Parathyroid adenoma (tissue), 2 donors: ENCODE measurements around the gene KCNIP2.

Experiments
- H2AFZ ChIP-seq: fragments of 300-600 bp; sonication (generic); one replicate; pipeline ENCODE4 v1.7.0; 2017; ENCODE audit warnings: antibody characterized with exemption, mild to moderate bottlenecking
- H3K27ac ChIP-seq: fragments of 300-600 bp; sonication (generic); one replicate; pipeline ENCODE4 v1.7.0; 2017
- H3K27me3 ChIP-seq: fragments of 300-600 bp; sonication (generic); one replicate; pipeline ENCODE4 v1.7.0; 2017; ENCODE audit warnings: low read length; ENCODE audit not compliant: control insufficient read depth, insufficient read depth
- H3K36me3 ChIP-seq: fragments of 300-600 bp; sonication (generic); one replicate; pipeline ENCODE4 v1.7.0; 2017; ENCODE audit warnings: low read length; ENCODE audit not compliant: control insufficient read depth, insufficient read depth
- H3K4me1 ChIP-seq: fragments of 300-600 bp; sonication (generic); one replicate; pipeline ENCODE4 v1.7.0; 2017; ENCODE audit warnings: control low read depth
- H3K4me2 ChIP-seq: fragments of 300-600 bp; sonication (generic); one replicate; pipeline ENCODE4 v1.7.0; 2017; ENCODE audit warnings: low read length
- H3K4me3 ChIP-seq: fragments of 300-600 bp; sonication (generic); one replicate; pipeline ENCODE4 v1.7.0; 2017; ENCODE audit warnings: low read depth, low read length
- H3K79me2 ChIP-seq: fragments of 300-600 bp; sonication (generic); one replicate; pipeline ENCODE4 v1.7.0; 2017; ENCODE audit warnings: control low read depth
- H3K9ac ChIP-seq: fragments of 300-600 bp; sonication (generic); one replicate; pipeline ENCODE4 v1.7.0; 2017; ENCODE audit warnings: mild to moderate bottlenecking
- H3K9me3 ChIP-seq: fragments of 300-600 bp; sonication (generic); one replicate; pipeline ENCODE4 v1.7.0; 2017; ENCODE audit warnings: low read length; ENCODE audit not compliant: control insufficient read depth
- CTCF ChIP-seq: fragments of 300-600 bp; sonication (generic); IDR thresholded peaks from one replicate; pipeline ENCODE4 v1.7.0; 2017; ENCODE audit warnings: antibody characterized with exemption, mild to moderate bottlenecking
- donor health status: primary hyperparathyroidism.

KCNIP2 gene

DNA sequence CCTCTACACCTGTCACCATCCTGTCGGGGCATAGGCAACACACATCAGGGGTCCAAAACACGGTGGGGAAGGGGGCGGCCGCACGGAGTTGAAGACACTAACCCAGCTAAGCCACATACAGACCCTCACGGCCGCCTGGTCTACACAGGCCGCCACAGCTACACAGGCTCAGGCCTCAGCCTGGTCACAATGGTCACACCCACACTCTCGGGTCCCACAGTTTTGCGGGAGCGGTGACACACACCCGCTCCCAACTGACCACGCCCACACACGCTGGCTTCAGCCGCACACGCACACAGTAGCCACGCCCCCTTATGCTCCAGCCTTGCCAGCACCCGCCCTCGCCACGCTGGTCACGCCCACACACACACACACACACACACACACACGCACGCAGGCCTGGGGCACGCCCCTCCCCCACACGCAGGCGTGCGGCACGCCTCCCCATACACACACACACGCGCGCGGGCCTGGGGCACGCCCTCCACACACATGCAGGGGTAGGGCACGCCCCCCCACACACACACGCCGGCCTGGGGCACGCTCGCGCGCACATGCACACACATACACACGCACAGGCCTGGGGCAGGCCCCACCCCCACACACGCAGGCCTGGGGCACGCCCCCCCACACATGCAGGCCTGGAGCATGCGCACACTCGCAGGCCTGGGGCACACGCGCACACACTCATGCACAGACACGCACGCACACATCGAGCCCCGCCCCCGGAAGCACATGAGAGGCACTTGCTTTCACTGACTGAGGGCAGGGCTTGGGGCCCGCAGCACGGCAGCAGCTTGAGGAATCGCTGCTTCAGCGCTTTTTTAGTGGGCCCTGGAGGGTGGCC, 13.1 kb downstream of the KCNIP2 start:
- H3K4me3 ChIP-seq = peak overlapping the region; percentile 39
- H3K27ac ChIP-seq = peak overlapping the region; percentile 75
- peak overlapping the region; percentile 81 for H3K4me2 ChIP-seq
- no peak overlapping the region for H3K9ac ChIP-seq
- no peaks in the 10 kb centered on the region for H3K36me3 ChIP-seq
- H3K4me1 ChIP-seq = peaks cover 13% of the 10 kb centered on the region
- H3K9me3 ChIP-seq = no peaks in the 10 kb centered on the region
- H2AFZ ChIP-seq = peak overlapping the region; percentile 82
- no peaks in the 10 kb centered on the region for H3K79me2 ChIP-seq
- no peaks in the 10 kb centered on the region for H3K27me3 ChIP-seq
- TF ChIP-seq CTCF = no peak

DNA sequence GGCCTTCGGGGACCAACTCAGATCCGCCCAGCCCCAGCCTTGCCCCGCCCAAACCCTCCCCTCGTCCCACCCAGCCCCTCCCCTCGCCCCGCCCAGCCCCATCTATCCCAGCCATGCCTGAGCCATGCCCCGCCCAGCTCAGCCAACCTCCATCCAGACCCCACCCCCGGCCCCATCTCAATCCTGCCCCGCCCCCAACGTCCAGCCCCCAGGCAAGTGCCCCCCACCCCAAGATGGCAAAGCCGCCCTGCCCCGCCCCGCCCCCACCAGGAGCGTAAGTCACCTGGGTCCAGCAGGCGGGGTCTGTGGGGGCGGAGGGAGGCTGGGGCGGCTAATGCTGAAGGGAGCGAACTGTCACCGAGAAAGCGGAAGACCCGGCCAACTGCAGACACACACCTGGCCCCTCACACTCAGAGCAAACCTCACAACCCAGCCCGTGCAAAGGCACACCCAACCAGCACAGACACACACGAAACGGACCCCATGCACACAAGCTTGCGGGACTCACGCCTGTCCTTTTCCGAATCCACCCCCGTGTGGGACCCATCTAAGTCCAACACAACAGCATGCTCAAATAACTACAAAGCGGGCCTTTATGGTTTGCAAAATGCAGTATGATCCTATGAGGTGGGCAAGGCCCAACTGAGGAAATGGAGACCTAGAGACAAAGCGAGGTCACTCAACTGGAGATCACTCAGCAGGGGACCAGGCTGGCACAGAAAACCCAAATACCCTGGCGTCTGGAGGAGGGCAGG, 13.9 kb downstream of the KCNIP2 start:
- Histone ChIP-seq H3K9ac (no peak overlapping the region), H3K79me2 (no peaks in the 10 kb centered on the region), H3K9me3 (no peaks in the 10 kb centered on the region), H3K4me1 (peaks cover 13% of the 10 kb centered on the region), H3K27ac (peak overlapping the region; percentile 75), H3K27me3 (no peaks in the 10 kb centered on the region), H2AFZ (peak overlapping the region; percentile 82), H3K4me2 (no peak overlapping the region), H3K36me3 (no peaks in the 10 kb centered on the region), H3K4me3 (no peak overlapping the region)
- TF ChIP-seq CTCF = no peak

DNA sequence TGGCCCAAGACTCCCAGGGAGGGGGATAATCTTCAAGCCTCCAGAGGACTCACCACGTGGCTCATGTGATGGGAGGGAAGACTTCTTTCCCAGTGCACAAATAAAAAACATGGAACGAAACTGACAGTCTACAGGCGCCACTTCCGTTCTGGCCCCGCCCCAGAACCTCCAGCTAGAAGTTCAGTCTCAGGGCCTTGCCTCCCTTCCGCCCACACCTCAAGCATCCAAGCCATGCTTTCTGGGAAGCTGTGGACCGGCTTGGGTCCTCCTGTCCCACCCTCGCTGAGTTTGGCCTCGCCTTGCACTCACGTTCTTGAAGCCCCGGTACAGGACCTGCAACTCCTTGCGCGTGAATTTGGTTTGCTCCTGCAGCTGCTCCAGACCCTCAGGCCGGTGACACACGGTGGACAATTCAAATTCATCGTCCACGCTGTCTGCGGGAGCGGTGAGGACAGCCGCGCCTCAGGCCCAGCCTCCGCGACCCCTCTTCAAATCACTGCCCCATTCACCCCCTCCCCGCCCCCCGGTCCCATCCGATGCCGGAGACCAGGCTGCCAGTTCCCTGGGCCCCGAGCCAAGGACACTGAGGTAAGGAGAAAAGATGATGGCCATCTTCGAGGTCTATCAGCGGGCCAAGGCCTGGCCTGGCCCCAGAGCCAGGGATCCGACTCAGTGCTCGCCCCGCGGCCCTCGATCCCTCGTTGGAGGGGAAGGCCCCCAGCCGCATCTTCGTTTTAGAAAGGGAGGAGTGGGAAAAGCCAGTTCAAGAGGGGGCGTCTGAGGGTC, 14.6 kb downstream of the KCNIP2 start:
- H3K27me3 ChIP-seq = no peaks in the 10 kb centered on the region
- TF ChIP-seq CTCF = no peak
- H3K4me1 ChIP-seq = peaks cover 13% of the 10 kb centered on the region
- no peak overlapping the region for H3K4me2 ChIP-seq
- H3K27ac ChIP-seq = no peak overlapping the region
- H3K9me3 ChIP-seq = no peaks in the 10 kb centered on the region
- H2AFZ ChIP-seq = no peak overlapping the region
- no peaks in the 10 kb centered on the region for H3K79me2 ChIP-seq
- H3K4me3 ChIP-seq = no peak overlapping the region
- no peak overlapping the region for H3K9ac ChIP-seq
- no peaks in the 10 kb centered on the region for H3K36me3 ChIP-seq

GRCh38 chr10:101827919-101828600, 15.5 kb downstream of the KCNIP2 start:
- H3K4me2 ChIP-seq = no peak overlapping the region
- H3K36me3 ChIP-seq = no peaks in the 10 kb centered on the region
- no peaks in the 10 kb centered on the region for H3K79me2 ChIP-seq
- H3K27ac ChIP-seq = no peak overlapping the region
- H3K27me3 ChIP-seq = no peaks in the 10 kb centered on the region
- H3K9me3 ChIP-seq = no peaks in the 10 kb centered on the region
- H3K4me3 ChIP-seq = no peak overlapping the region
- H3K9ac ChIP-seq = no peak overlapping the region
- no peak overlapping the region for H2AFZ ChIP-seq
- TF ChIP-seq CTCF = no peak
- H3K4me1 ChIP-seq = peaks cover 13% of the 10 kb centered on the region
